ENCODE measurements around the gene CLEC2L. TPM values are rescaled to one million over a fixed set of nuclear protein-coding genes. Genes with fewer than 3 reads are reported as not detected.

The CLEC2L gene
- polyA plus RNA-seq, 3 donors: 0.22 TPM; not detected in 2

GRCh38 chr7:139568346-139568675 is 44.8 kb downstream of the CLEC2L start:
- no peak overlapping the region for H3K27ac ChIP-seq (ENCODE audit: low read depth, low read length)
- 91 to 93% (median 92%) methylated on average over 6 of the region's 6 CpGs for WGBS, 3 donors

- 80 to 97% (median 83%) methylated on average over 12 of the region's 12 CpGs for WGBS, 3 donors
Observed at GRCh38 chr7:139568813-139569490, 45.5 kb downstream of the CLEC2L start.

GRCh38 chr7:139570119-139570518 is 46.6 kb downstream of the CLEC2L start:
- 76 to 89% (median 77%) methylated on average over 8 of the region's 8 CpGs for WGBS, 3 donors
- H3K27ac ChIP-seq (ENCODE audit: low read depth, low read length): no peak overlapping the region

More at GRCh38 chr7:139568813-139569490, 45.5 kb downstream of the CLEC2L start:
- no peak overlapping the region for H3K27ac ChIP-seq (ENCODE audit: low read depth, low read length)

- 88 to 90% (median 89%) methylated on average over 5 of the region's 5 CpGs for WGBS, 3 donors
- H3K27ac ChIP-seq (ENCODE audit: low read depth, low read length): no peak overlapping the region
Observed at GRCh38 chr7:139570626-139571025, 47.1 kb downstream of the CLEC2L start.

GRCh38 chr7:139571190-139571589 is 47.7 kb downstream of the CLEC2L start:
- WGBS, 3 donors: 90 to 91% (median 91%) methylated on average over 20 of the region's 20 CpGs
- no peak overlapping the region for H3K27ac ChIP-seq (ENCODE audit: low read depth, low read length)

GRCh38 chr7:139571651-139572050 is 48.2 kb downstream of the CLEC2L start:
- WGBS, 3 donors: 97 to 98% (median 97%) methylated on average over 20 of the region's 20 CpGs
- H3K27ac ChIP-seq (ENCODE audit: low read depth, low read length): no peak overlapping the region

GRCh38 chr7:139572071-139572470 is 48.6 kb downstream of the CLEC2L start:
- no peak overlapping the region for H3K27ac ChIP-seq (ENCODE audit: low read depth, low read length)
- 90 to 96% (median 93%) methylated on average over 15 of the region's 15 CpGs for WGBS, 3 donors

GRCh38 chr7:139572704-139573385 is 49.4 kb downstream of the CLEC2L start:
- H3K27ac ChIP-seq (ENCODE audit: low read depth, low read length): no peak overlapping the region
- 90 to 94% (median 93%) methylated on average over 35 to 38 of the region's 38 CpGs for WGBS, 3 donors

GRCh38 chr7:139573871-139574270 is 50.4 kb downstream of the CLEC2L start:
- no peak overlapping the region for H3K27ac ChIP-seq (ENCODE audit: low read depth, low read length)
- WGBS, 3 donors: 95 to 96% (median 95%) methylated on average over 9 of the region's 9 CpGs

GRCh38 chr7:139574618-139575337 is 51.3 kb downstream of the CLEC2L start:
- no peak overlapping the region for H3K27ac ChIP-seq (ENCODE audit: low read depth, low read length)

GRCh38 chr7:139575338-139575680 is 51.8 kb downstream of the CLEC2L start:
- 92 to 95% (median 93%) methylated on average over 6 of the region's 6 CpGs for WGBS, 3 donors
- H3K27ac ChIP-seq (ENCODE audit: low read depth, low read length): no peak overlapping the region

More at GRCh38 chr7:139574618-139575337, 51.3 kb downstream of the CLEC2L start:
- WGBS, 3 donors: 91 to 94% (median 92%) methylated on average over 16 of the region's 16 CpGs

GRCh38 chr7:139576179-139576973 is 52.9 kb downstream of the CLEC2L start:
- WGBS, 3 donors: 95 to 96% (median 95%) methylated on average over 11 of the region's 11 CpGs

GRCh38 chr7:139580435-139580834 is 57.0 kb downstream of the CLEC2L start:
- 99% methylated on average over 3 of the region's 3 CpGs for WGBS, 3 donors
- H3K27ac ChIP-seq (ENCODE audit: low read depth, low read length): no peak overlapping the region

More at GRCh38 chr7:139576179-139576973, 52.9 kb downstream of the CLEC2L start:
- H3K27ac ChIP-seq (ENCODE audit: low read depth, low read length): no peak overlapping the region

- no peak overlapping the region for H3K27ac ChIP-seq (ENCODE audit: low read depth, low read length)
- WGBS, 3 donors: 81 to 89% (median 85%) methylated on average over 14 of the region's 14 CpGs
Observed at GRCh38 chr7:139582130-139582650, 58.7 kb downstream of the CLEC2L start.

- 72 to 91% (median 75%) methylated on average over 14 of the region's 14 CpGs for WGBS, 3 donors
Observed at GRCh38 chr7:139582671-139583155, 59.2 kb downstream of the CLEC2L start.

GRCh38 chr7:139583826-139584553 is 60.5 kb downstream of the CLEC2L start:
- H3K27ac ChIP-seq (ENCODE audit: low read depth, low read length): no peak overlapping the region
- WGBS, 3 donors: 92 to 94% (median 93%) methylated on average over 15 of the region's 15 CpGs

More at GRCh38 chr7:139582671-139583155, 59.2 kb downstream of the CLEC2L start:
- no peak overlapping the region for H3K27ac ChIP-seq (ENCODE audit: low read depth, low read length)

GRCh38 chr7:139585042-139585441 is 61.6 kb downstream of the CLEC2L start:
- 76 to 87% (median 77%) methylated on average over 5 of the region's 5 CpGs for WGBS, 3 donors
- no peak overlapping the region for H3K27ac ChIP-seq (ENCODE audit: low read depth, low read length)

- 94 to 98% (median 96%) methylated on average over 3 of the region's 3 CpGs for WGBS, 3 donors
- H3K27ac ChIP-seq (ENCODE audit: low read depth, low read length): no peak overlapping the region
Observed at GRCh38 chr7:139586286-139586685, 62.8 kb downstream of the CLEC2L start.

Data from adipose tissue (tissue), 3 donors.